ENCODE data around the gene BANP. TPM values are rescaled to one million over a fixed set of nuclear protein-coding genes. Genes with fewer than 3 reads are reported as not detected.
"Not testable (repeated sequence)": the region's sequence is repeated elsewhere in the genome, so short reads cannot be mapped to it uniquely, and the experiment has no call there.

The BANP gene
- total RNA-seq, 1 experiment from 2014 or later: 24.2 TPM

DNA sequence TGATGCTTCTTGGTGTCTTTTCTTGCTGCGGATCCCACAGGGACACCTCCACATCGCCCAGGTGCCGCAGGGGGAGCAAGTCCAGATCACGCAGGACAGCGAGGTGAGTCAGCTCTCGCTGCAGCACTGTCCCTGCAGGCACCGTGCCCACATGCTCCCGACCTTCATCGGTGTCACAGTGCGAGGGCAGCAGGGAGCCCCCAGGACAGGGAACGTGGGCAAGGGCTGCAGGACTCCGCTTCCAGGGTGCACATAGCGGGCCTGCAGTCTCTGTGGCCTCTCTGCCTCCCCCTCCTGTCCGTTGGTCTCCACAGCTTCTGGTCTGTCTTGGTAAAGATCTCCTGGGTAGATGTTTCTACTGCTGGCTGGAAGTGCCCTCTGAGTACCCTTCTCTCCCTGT is 84.1 kb downstream of the BANP start:
- Histone ChIP-seq H3K4me2 (ENCODE audit: low read length) (no peak overlapping the region), H3K9me2 (replicated peaks; ENCODE audit: low read length) (no peaks in the 10 kb centered on the region), H3K79me2 (ENCODE audit: low read length) (no peaks in the 10 kb centered on the region), H3K9me3 (ENCODE audit: low read length) (no peaks in the 10 kb centered on the region), H3K27me3 (ENCODE audit: low read length) (no peaks in the 10 kb centered on the region), H3K9ac (ENCODE audit: low read length) (no peak overlapping the region), H3K4me1 (ENCODE audit: insufficient read depth, low read length) (no peaks in the 10 kb centered on the region), H3K27ac (ENCODE audit: low read length) (no peak overlapping the region), H3K4me3 (ENCODE audit: low read length) (no peak overlapping the region), H3F3A (ENCODE audit: low read length, unreplicated experiment) (no peaks in the 10 kb centered on the region), H2AFZ (ENCODE audit: low read length) (no peak overlapping the region), H3K36me3 (ENCODE audit: low read depth, low read length) (no peaks in the 10 kb centered on the region), H4K20me1 (ENCODE audit: low read length) (no peaks in the 10 kb centered on the region)
- intact Hi-C loops (cut with micrococcal nuclease): no loop called here
- DNase-seq (no peak), ATAC-seq (no peak)
- TF ChIP-seq, protein P1, sequence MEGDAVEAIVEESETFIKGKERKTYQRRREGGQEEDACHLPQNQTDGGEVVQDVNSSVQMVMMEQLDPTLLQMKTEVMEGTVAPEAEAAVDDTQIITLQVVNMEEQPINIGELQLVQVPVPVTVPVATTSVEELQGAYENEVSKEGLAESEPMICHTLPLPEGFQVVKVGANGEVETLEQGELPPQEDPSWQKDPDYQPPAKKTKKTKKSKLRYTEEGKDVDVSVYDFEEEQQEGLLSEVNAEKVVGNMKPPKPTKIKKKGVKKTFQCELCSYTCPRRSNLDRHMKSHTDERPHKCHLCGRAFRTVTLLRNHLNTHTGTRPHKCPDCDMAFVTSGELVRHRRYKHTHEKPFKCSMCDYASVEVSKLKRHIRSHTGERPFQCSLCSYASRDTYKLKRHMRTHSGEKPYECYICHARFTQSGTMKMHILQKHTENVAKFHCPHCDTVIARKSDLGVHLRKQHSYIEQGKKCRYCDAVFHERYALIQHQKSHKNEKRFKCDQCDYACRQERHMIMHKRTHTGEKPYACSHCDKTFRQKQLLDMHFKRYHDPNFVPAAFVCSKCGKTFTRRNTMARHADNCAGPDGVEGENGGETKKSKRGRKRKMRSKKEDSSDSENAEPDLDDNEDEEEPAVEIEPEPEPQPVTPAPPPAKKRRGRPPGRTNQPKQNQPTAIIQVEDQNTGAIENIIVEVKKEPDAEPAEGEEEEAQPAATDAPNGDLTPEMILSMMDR (conservative IDR thresholded peaks at IDR 0.05; ENCODE audit: low read depth, low read length): no peak
- TF ChIP-seq EZH2 (IDR thresholded peaks at IDR 0.05; ENCODE audit: low read length, unreplicated experiment): no peak
- TF ChIP-seq EZH2phosphoT487 (IDR thresholded peaks at IDR 0.05; ENCODE audit: borderline replicate concordance, low read length): no peak
- BruUV-seq (replicated peaks): no TSS peak
- CTCF ChIA-PET: no interaction called here
- POLR2A ChIA-PET (ENCODE audit: unreplicated experiment): no interaction called here

DNA sequence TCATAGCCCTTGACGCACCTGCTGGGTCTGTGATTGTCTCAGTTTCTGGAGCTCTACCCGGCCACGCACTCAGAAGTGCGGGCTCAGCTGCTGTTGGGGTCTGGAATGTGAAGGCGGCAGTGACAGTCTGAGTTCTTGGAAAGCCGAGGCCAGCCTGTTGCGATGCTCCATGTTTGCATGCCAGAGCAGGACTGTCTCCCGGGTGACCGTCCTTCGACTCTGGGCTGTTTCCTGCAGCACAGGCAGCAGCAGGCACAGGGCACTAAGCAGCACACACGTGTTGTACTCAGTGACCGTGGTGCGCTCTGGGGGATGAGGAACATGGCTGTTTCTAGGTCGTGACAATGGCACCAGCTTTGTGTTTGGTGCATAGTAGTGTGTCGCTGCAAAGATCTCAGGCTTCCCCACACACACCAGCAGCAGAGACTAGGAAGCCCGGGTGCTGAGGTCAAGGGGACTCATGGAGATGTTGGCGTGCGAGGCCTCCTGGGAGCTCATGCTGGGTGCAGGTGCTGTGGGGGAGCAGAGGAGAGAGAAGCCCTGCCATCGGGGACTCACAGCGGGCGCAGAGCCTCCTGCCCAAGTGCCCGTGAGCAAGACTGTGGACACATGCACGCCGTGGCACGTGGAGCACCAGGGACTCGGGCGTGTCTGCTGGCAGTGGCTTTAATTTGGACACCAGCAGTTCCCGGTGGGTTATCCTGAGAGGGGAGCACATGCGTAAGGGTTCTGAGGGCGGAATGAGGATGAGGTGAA is 84.8 kb downstream of the BANP start:
- H3K4me3 ChIP-seq (ENCODE audit: low read length); H3K79me2 ChIP-seq (ENCODE audit: low read length); intact Hi-C loops (cut with micrococcal nuclease); H3K4me1 ChIP-seq (ENCODE audit: insufficient read depth, low read length); ATAC-seq; POLR2A ChIA-PET (ENCODE audit: unreplicated experiment); H3K4me2 ChIP-seq (ENCODE audit: low read length); BruUV-seq (replicated peaks); CTCF ChIA-PET; H3K9ac ChIP-seq (ENCODE audit: low read length); H4K20me1 ChIP-seq (ENCODE audit: low read length); DNase-seq; H3F3A ChIP-seq (ENCODE audit: low read length, unreplicated experiment); H3K27ac ChIP-seq (ENCODE audit: low read length); H2AFZ ChIP-seq (ENCODE audit: low read length); H3K9me3 ChIP-seq (ENCODE audit: low read length); H3K9me2 ChIP-seq (replicated peaks; ENCODE audit: low read length); H3K27me3 ChIP-seq (ENCODE audit: low read length); H3K36me3 ChIP-seq (ENCODE audit: low read depth, low read length): not testable (repeated sequence)

DNA sequence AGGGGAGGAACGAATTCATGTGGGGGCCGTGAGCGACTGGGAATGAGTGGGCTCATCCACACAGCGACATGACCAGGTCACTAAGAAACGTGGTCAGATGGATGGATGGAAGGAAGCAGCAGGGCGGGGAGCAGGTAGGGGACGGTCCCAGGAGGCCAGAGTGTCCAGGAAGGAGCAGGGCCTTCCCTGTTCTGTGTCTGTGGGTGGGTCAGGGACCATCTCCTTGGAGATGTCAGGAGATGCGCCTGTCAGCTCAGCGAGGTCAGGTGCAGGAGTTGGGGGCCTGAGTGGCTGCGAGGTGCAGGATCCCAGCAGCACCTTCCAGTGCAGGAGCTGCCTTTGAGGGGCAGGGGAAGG is 85.4 kb downstream of the BANP start:
- H3K27ac ChIP-seq (ENCODE audit: low read length); H3F3A ChIP-seq (ENCODE audit: low read length, unreplicated experiment); H4K20me1 ChIP-seq (ENCODE audit: low read length); H3K9ac ChIP-seq (ENCODE audit: low read length); H3K4me1 ChIP-seq (ENCODE audit: insufficient read depth, low read length); H3K9me3 ChIP-seq (ENCODE audit: low read length); H2AFZ ChIP-seq (ENCODE audit: low read length); H3K4me2 ChIP-seq (ENCODE audit: low read length); ATAC-seq; H3K79me2 ChIP-seq (ENCODE audit: low read length); H3K27me3 ChIP-seq (ENCODE audit: low read length); H3K36me3 ChIP-seq (ENCODE audit: low read depth, low read length); H3K4me3 ChIP-seq (ENCODE audit: low read length); BruUV-seq (replicated peaks); H3K9me2 ChIP-seq (replicated peaks; ENCODE audit: low read length); CTCF ChIA-PET; POLR2A ChIA-PET (ENCODE audit: unreplicated experiment); DNase-seq; intact Hi-C loops (cut with micrococcal nuclease): not testable (repeated sequence)

DNA sequence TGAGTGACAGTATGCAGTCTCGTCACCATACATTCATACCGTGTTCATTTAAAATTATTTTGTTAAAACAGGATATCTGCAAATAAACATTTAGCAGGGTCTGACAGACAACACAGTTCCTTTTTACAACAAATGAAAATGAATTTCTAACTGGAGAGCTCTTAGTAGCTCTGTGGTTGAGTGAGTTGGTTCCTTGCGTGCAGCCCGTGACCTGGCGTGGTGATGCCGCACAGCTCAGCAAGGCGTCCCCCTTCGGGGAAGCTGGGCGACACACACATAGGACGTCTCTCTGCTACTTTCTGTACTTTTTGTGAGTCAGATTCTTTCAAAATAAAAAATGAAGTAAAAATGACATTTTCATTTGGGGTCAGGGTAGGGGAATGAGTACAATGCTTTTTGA is 86.1 kb downstream of the BANP start:
- H3K4me2 ChIP-seq (ENCODE audit: low read length); POLR2A ChIA-PET (ENCODE audit: unreplicated experiment); CTCF ChIA-PET; BruUV-seq (replicated peaks); H3K36me3 ChIP-seq (ENCODE audit: low read depth, low read length); H3K9me2 ChIP-seq (replicated peaks; ENCODE audit: low read length); H3K4me3 ChIP-seq (ENCODE audit: low read length); H3K79me2 ChIP-seq (ENCODE audit: low read length); H3F3A ChIP-seq (ENCODE audit: low read length, unreplicated experiment); H2AFZ ChIP-seq (ENCODE audit: low read length); DNase-seq; H4K20me1 ChIP-seq (ENCODE audit: low read length); H3K27ac ChIP-seq (ENCODE audit: low read length); H3K9me3 ChIP-seq (ENCODE audit: low read length); H3K9ac ChIP-seq (ENCODE audit: low read length); H3K27me3 ChIP-seq (ENCODE audit: low read length); ATAC-seq; intact Hi-C loops (cut with micrococcal nuclease); H3K4me1 ChIP-seq (ENCODE audit: insufficient read depth, low read length): not testable (repeated sequence)

DNA sequence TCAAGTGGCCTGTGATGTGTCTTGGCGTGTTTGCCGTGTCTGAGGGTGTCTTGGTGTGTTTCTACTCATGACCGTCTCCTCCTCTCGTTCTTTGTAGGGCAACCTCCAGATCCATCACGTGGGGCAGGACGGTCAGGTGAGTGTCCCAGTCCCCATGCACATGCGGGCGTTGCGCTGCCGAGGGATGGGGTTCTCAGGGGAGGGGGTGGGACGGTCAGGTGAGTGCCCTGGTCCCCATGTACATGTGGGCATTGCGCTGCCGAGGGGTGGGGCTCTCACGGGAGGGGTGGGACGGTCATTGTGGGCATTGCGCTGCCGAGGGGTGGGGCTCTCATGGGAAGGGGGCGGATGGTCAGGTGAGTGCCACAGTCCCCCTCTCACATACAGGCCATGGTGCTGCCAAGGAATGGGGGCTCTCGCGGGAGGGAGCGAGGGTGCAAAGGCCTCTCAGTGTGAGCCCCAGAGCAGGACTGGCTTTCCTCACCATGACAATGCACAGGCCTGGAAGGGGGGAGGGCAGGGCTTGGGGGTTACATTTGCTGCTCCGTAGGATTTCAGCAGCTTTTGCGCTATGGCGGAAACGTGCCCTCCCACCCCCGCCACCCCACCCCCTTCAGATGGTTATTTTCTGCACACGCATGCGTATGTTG is 86.8 kb downstream of the BANP start:
- H2AFZ ChIP-seq (ENCODE audit: low read length); POLR2A ChIA-PET (ENCODE audit: unreplicated experiment); H3K27me3 ChIP-seq (ENCODE audit: low read length); ATAC-seq; H3K27ac ChIP-seq (ENCODE audit: low read length); DNase-seq; H3K9me2 ChIP-seq (replicated peaks; ENCODE audit: low read length); CTCF ChIA-PET; H3K4me2 ChIP-seq (ENCODE audit: low read length); H3K9me3 ChIP-seq (ENCODE audit: low read length); H4K20me1 ChIP-seq (ENCODE audit: low read length); H3K4me3 ChIP-seq (ENCODE audit: low read length); H3K4me1 ChIP-seq (ENCODE audit: insufficient read depth, low read length); intact Hi-C loops (cut with micrococcal nuclease); H3F3A ChIP-seq (ENCODE audit: low read length, unreplicated experiment); H3K79me2 ChIP-seq (ENCODE audit: low read length); H3K9ac ChIP-seq (ENCODE audit: low read length); BruUV-seq (replicated peaks); H3K36me3 ChIP-seq (ENCODE audit: low read depth, low read length): not testable (repeated sequence)

DNA sequence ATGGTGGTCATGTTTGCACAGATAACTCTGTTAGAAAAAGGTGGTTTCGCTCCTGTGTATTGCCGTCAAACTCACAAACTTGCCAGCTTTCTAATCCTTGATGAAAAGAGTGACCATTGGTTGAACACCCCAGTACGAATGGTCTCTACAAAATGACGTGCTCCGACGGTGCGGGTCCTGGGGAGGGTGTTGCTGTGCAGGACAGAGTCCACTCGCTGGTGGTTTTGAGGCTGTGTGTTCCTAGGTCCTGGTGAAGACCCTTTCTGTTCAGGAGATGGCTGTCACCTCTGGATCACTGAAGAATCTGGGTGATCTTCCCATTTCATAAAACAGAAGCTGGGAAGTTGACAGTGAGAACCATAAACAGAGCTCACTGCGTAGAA is 87.3 kb downstream of the BANP start:
- H3K4me3 ChIP-seq (ENCODE audit: low read length); H3K27me3 ChIP-seq (ENCODE audit: low read length); H3K9me3 ChIP-seq (ENCODE audit: low read length); H3F3A ChIP-seq (ENCODE audit: low read length, unreplicated experiment); BruUV-seq (replicated peaks); H3K27ac ChIP-seq (ENCODE audit: low read length); H4K20me1 ChIP-seq (ENCODE audit: low read length); H3K4me1 ChIP-seq (ENCODE audit: insufficient read depth, low read length); H3K36me3 ChIP-seq (ENCODE audit: low read depth, low read length); H3K79me2 ChIP-seq (ENCODE audit: low read length); ATAC-seq; H3K4me2 ChIP-seq (ENCODE audit: low read length); intact Hi-C loops (cut with micrococcal nuclease); POLR2A ChIA-PET (ENCODE audit: unreplicated experiment); CTCF ChIA-PET; H3K9ac ChIP-seq (ENCODE audit: low read length); DNase-seq; H3K9me2 ChIP-seq (replicated peaks; ENCODE audit: low read length); H2AFZ ChIP-seq (ENCODE audit: low read length): not testable (repeated sequence)

All from PC-3 (cell line).